Activated CD4-positive, alpha-beta T cell treated with anti-CD3 and anti-CD28 coated beads, Interleukin-2, Interleukin-4, amounts not matched to agents 100 ng/mL and 50 ng/mL, durations not matched to agents 16 hours and 8 hours (primary cell): Measurements from ENCODE around the gene GAMT.
A peak's percentile ranks its signal among the peaks of the same experiment; 100 is the strongest.

Experiments
- DNase-seq: peaks from one replicate; pipeline ENCODE4 v3.0.0-alpha.2; 2020; ENCODE audit warnings: low spot score

The GAMT gene

DNA sequence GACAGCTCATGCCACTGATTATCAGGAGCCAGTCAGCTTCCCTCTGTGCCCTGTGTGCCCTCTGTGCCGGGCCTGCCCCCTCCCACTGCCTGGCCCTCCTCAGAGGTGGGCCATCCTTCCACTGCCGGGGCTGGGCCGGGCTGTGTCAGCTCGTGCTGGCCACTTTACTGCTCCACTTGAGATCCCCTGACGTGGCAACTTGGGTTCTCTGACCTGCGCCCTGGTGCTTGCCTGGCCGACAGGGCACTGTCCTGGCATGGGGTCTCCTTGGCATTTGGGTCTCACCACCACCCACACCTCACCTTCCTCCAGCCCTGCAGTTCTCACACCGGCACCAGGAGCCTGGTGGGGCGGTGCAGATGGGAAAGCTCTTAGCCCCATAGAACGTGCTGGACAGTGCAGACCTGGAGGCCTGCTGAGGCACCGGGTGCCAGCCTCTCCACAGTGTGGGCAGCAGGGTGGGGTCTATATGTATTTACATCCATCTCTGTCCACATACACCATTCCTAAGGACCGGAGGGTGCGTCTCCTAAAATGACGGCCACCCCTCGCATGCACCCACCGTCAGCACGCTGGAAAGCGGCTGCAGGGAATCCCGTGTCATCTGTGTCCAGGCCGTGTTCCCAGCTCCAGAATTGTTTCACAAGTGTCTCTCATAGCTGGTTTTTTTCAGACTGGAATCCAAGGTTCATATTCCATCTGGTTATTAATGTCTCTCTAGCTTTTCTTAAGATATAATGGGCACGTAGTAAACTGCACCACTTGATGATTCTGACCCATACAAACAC, 17.8 kb upstream of the GAMT start:
- no peak for DNase-seq

GRCh38 chr19:1418496-1418775, 17.1 kb upstream of the GAMT start:
- DNase-seq: no peak

DNA sequence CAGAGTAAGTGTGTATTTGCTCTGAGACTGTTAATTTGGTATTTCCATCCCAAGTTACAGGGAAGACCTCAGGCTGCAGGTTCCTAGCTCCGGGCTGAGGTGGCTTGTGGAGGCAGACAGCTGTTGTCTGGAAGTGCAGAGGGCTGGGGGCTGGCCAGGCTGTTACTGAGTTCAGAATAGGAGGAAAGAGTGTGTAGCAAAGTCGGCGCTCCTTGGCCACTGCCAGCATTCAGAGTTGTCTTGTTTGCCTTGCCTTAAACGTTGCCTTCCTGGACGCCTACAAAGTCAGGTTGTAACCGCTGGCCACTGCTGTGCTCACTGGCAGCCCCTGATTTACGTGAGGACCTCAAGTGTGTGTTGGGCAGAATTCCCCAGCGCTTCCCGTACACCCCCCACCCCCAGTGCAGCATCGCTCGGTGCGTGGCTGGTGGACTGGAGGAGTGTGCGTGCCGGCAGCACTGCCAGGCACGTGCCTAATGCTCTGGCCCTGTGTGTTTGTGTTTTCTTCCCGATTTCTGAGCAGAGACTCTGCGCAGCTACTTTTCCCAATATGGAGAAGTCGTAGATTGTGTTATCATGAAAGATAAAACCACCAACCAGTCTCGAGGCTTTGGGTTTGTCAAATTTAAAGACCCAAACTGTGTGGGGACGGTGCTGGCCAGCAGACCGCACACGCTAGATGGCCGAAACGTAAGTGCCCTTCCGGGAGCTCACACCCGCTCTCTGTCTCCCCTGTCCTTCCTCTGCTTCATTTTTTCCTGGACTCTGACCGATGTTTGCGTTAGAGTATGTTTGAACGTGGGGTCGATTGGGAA, 16.5 kb upstream of the GAMT start:
- DNase-seq: no peak

DNA sequence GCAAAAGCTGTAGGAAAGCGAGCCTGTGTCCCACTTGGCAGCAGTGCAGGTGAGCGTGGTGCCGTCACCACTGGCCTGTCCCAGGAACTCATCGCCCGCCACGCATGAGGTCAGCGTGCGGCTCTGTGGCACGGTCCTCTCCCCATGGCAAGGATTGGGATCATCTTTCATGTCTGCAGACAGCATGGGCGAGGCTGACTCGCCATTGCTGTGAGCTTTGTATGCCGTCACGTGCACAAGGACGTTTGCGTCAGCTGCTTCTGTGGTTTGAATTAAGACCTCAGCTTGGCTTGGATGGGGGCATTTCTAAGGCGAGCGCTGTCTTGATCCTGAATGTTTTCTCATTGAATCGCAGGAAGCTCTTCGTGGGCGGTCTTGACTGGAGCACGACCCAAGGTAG, 15.8 kb upstream of the GAMT start:
- DNase-seq: no peak

DNA sequence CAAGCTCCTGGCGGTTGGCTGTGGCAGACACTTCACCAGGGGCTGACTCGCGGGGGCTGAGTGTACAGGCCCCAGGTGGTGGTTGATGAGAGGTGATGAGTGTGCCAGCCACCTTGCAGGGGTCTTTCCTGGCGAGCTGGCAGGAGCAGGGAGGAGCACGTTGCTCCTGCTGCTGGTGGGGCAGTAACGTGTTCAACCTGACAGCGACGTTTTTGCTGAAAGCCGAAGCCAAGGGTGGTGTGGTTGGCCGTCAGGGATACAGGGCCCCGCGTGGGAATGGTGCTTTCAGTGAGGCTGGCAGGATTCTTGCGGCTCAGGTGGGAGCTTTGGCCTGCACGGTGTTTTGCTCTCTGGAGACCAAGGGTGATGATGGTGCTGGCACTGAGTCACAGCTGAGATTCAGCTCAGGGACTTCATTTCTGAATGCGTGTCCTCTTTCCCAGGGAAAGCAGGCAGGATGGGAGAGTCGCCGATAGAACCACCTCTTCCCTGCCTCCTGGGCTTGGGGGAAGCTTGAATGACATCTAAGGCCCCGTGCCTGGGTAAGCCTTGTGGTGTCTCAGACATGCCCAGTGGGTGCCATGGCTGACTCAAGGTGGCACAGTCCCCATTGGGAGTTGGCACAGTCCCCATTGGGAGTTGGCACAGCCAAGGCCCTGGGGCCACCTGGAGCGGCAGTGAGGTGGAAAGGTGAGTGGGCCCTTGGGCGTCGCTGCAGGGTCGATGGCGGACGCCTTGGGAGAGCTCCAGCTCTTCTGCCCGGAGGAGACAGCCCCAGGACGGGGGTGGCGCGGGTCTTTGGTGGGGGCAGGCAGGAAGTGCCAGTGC, 14.9 kb upstream of the GAMT start:
- no peak for DNase-seq

DNA sequence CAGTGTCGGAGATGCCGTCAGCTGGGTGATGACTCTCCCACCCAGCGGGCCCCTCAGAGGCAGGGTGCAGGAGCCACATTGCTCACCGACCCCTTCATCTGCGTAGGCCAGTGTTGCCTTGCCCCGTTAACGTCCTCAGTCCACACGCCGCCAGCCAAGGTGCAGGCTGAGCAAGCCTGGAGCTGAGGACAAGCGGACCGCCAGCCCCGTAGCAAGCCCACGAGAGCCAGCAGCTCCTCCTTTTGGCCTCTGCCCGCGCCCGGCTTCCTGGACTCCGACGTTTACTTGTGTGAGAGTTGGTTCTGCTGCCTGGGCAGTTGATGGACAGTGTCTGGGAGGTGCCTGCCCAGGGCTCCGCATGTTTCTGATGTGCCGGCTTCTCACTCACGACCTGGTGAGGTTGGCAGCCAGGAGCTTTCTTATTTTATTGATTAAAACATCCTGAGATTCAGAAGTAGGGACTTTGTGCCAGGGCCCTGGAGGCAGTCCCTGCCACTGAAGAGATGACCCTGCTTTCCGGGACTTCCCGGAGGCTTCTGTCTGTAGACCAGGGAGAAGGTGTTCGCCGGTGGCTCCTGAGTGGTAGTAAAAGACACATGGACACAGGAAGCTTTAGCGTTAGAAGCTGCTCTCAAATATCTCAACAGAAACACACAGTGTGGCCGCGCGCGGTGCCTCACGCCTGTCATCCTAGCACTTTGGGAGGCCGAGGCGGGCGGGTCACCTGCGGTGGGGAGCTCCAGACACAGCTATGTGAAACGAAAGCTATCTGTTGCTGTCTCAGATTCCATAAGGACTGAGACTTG, 11.9 kb upstream of the GAMT start:
- no peak for DNase-seq

DNA sequence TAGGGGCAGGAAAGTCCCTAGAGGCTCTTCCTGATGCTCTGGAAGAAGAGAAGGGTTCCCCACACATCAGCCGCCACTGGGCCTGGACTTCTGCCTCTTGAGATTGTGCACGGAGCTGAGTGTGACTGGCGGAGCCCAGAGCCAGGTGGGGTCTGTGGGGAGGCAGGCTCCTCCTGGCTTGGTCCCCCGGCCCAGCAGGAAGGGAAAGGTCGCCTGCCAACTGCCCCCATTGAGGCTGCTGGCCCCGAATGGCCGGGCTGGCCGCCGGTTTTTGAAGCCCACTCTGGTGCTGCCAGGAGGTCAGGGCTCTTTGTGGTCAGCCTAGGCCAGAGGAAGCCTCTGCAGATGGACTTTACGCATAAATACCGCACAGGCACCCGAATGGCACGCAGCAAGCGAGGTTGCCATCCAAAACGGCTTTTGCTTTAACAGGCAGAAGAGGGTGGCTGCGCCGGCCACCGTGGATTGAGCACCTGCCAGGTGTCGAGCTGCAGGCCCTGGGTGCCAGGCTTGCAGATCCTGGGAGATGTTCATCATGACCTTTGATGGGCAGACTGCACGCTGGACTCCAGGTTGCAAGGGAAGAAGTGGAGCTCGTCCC, 11.1 kb upstream of the GAMT start:
- no peak for DNase-seq

GRCh38 chr19:1411255-1412191, 10.2 kb upstream of the GAMT start:
- DNase-seq: peak; percentile 30

- no peak for DNase-seq
Measured at GRCh38 chr19:1410789-1411188, 9.4 kb upstream of the GAMT start.

DNA sequence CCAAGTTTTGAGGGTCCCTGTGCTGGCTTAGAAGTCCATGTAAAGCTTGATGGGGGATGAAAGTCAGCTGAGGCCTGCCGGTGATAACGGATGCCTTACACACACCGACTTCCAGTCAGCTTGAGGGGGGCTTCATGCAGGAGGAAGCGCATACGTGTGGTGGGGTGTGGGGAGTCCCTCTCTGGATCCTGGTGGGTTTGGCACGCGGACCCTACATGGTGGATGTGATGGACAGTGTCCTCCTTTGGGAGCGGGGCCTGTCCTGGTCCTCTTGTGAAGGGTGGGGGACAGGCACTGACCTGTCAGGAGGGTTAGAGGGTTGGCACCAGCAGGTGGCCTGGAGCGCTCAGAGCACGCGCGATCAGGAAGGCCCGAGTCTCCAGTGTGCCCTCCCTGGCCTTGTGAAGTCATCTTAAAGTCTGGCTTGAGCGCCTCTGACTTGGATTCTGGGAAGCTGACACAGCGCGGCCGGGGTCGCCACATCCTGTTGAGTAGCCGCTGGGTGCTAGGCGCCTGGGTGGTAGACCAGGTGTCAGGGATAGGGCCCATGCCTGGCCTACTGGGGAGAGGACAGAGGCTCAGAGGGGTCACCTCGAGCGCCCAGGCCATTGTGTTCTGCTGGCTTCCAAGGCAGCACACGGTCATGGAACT, 8.9 kb upstream of the GAMT start:
- no peak for DNase-seq

DNA sequence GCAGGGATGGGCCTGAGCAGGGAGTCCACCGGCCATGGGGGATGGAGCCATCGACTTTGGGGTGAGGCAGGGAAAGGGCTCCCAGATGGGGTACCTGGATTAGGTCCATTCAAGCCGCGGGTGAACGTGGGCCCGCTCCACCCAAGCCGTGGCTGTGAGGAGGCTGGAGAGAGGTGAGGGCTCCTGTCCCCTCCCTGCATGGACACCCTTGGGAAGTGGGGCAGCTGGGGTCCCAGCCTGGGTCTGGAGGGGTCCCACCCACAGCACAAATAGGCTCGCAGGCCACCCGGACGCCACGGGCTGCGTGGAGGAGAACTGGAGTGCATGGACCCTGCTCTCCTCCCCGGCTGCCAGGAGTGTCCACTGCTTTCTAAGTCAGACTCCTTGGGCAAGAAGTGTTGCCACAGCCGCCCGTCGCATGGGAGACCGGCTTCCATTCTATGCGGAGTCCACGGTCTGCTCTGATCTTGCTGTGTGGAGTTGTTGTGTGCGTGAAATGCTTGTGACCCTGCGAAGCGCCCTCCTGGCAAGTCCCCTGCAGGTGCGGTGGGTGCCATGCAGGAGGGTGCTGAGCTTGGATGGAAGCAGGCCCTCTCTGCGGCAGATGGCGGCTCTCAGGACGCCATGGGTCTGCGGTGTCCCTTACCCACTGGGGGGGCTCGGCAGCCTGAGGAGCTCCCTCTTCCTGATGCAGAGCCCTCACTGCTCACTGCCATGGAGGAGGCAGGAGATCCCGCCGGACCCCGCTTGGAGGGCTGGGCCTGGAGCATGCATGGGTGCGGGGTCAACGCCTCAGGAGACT, 8.1 kb upstream of the GAMT start:
- DNase-seq: no peak

- peak; percentile 50 for DNase-seq
Measured at GRCh38 chr19:1408300-1409203, 7.2 kb upstream of the GAMT start.

GRCh38 chr19:1407528-1408299, 6.4 kb upstream of the GAMT start, which contains the start of gene DAZAP1:
Gene DAZAP1 (plus strand): TSS chr19:1407586. CDS start chr19:1407774, 188 bp downstream.
- no peak for DNase-seq

DNA sequence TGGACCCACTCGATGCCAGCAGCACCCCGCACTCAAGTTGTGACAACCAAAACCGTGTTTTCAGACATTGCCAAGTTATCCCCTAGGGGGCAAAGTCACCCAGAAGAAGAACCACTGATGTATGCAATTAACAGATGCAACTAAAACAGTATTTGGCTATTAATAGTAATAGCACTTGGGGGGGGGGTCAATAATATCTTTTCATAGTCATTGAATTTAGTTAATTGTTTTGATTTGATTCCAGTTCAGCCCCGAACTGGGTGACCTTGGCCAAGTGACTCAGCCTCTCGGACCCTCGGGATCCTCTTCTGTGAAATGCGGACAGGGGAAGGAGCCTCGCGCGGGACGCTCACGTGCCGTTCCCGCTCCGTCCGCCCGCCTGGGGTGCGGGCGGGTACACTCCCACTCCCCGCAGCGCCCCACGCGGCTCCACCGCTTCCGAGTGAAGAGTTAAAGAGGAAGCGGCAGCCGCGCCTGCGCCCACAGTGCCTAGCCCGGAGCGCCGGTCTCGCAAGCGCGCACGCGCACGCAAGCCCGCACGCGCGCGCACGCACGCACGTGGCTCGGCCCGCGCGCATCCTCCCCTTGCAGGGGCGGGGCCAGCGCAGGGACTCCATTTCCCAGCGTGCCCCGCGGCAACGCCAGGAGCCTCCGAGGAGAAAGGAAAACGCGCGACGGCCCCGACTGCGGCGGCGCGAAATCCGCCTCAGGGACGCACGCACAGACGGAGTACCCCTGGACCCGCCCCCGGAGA, 5.6 kb upstream of the GAMT start:
- DNase-seq: peak; percentile 99

GRCh38 chr19:1402411-1403070, 1.2 kb upstream of the GAMT start:
- no peak for DNase-seq

DNA sequence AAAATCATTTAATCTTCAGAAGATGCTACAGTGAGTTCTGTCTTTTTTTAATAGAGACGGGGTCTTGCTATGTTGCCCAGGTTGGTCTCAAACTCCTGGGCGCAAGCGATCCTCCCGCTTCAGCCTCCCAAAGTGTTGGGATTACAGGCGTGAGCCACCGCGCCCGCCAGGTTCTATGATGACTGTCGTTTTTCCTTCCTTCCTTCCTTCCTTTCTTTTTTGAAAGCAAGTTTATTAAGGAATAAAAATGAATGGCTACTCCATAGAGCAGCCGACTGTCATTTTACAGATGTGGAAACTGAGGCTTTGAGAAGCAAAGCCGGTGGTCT, 511 bp upstream of the GAMT start:
- DNase-seq: no peak
